HG03469 (cell line): ENCODE measurements around the gene IL23A.
"Not testable (repeated sequence)": the region's sequence is repeated elsewhere in the genome, so short reads cannot be mapped to it uniquely, and the experiment has no call there.

ENCODE experiments used
- ATAC-seq: cut with Tn5 transposase; IDR thresholded peaks from one replicate; pipeline ENCODE4 v1.9.1; 2021; ENCODE audit warnings: mild to moderate bottlenecking, moderate library complexity, moderate number of reproducible peaks; ENCODE audit not compliant: unreplicated experiment

Gene IL23A

GRCh38 chr12:56338308-56339157 lies at the start of gene IL23A:
IL23A (plus strand) TSS chr12:56338884; CDS start chr12:56339045, 161 bp downstream.
- ATAC-seq, result no peak

GRCh38 chr12:56293795-56294194 lies 44.9 kb upstream of the IL23A start:
- no peak for ATAC-seq

- no peak for ATAC-seq
These were observed 42.4 kb upstream of the IL23A start for GRCh38 chr12:56296295-56296694.

GRCh38 chr12:56297400-56297799 lies 41.3 kb upstream of the IL23A start:
- no peak for ATAC-seq

GRCh38 chr12:56298828-56299227 lies 39.9 kb upstream of the IL23A start:
- no peak for ATAC-seq

- ATAC-seq, result no peak
These were observed 39.3 kb upstream of the IL23A start for GRCh38 chr12:56299308-56299852.

- ATAC-seq, result peak; percentile 80
These were observed 38.6 kb upstream of the IL23A start, which contains the start of gene CS for GRCh38 chr12:56299853-56300643. CS (minus strand) TSS chr12:56300330; CDS start chr12:56300201, 129 bp downstream.

GRCh38 chr12:56300644-56301464 lies 37.8 kb upstream of the IL23A start:
- ATAC-seq, result no peak

GRCh38 chr12:56304276-56304675 lies 34.4 kb upstream of the IL23A start:
- no peak for ATAC-seq

GRCh38 chr12:56304872-56305590 lies 33.7 kb upstream of the IL23A start:
- ATAC-seq, result no peak

GRCh38 chr12:56307221-56307965 lies 31.3 kb upstream of the IL23A start:
- ATAC-seq, result no peak

- ATAC-seq, result no peak
These were observed 30.0 kb upstream of the IL23A start for GRCh38 chr12:56308714-56309113.

GRCh38 chr12:56311003-56311402 lies 27.7 kb upstream of the IL23A start:
- ATAC-seq, result no peak

- no peak for ATAC-seq
These were observed 23.4 kb upstream of the IL23A start for GRCh38 chr12:56315249-56315621.

- ATAC-seq, result peak; percentile 71
These were observed 22.8 kb upstream of the IL23A start, which contains the start of gene CNPY2 for GRCh38 chr12:56315622-56316473. CNPY2 (minus strand) TSS chr12:56315988; CDS start chr12:56315217, 771 bp downstream.

GRCh38 chr12:56317675-56318074 lies 21.0 kb upstream of the IL23A start:
- no peak for ATAC-seq

- ATAC-seq, result no peak
These were observed 17.7 kb upstream of the IL23A start for GRCh38 chr12:56321027-56321426.

- ATAC-seq, result not testable (repeated sequence)
These were observed 17.1 kb upstream of the IL23A start for GRCh38 chr12:56321610-56322009.
